AG09309 (cell line): ENCODE measurements around the gene PSD2.

Experiments used
- DNase-seq: peaks from one replicate; pipeline ENCODE4 v3.0.0-alpha.2; 2010; ENCODE audit warnings: low read depth
- H3K4me3 ChIP-seq: 2 replicates; pipeline ENCODE4 v1.5.1; 2011; ENCODE audit warnings: mild to moderate bottlenecking, low read depth, low read length, moderate library complexity; ENCODE audit not compliant: control insufficient read depth
- TF ChIP-seq, protein P1 (sequence below): IDR thresholded peaks from 2 replicates; pipeline ENCODE4 v1.5.1; 2011; ENCODE audit warnings: mild to moderate bottlenecking, low read depth, low read length, inconsistent platforms; ENCODE audit not compliant: insufficient read depth, control insufficient read depth; ENCODE audit errors: missing control alignments

Gene PSD2

DNA sequence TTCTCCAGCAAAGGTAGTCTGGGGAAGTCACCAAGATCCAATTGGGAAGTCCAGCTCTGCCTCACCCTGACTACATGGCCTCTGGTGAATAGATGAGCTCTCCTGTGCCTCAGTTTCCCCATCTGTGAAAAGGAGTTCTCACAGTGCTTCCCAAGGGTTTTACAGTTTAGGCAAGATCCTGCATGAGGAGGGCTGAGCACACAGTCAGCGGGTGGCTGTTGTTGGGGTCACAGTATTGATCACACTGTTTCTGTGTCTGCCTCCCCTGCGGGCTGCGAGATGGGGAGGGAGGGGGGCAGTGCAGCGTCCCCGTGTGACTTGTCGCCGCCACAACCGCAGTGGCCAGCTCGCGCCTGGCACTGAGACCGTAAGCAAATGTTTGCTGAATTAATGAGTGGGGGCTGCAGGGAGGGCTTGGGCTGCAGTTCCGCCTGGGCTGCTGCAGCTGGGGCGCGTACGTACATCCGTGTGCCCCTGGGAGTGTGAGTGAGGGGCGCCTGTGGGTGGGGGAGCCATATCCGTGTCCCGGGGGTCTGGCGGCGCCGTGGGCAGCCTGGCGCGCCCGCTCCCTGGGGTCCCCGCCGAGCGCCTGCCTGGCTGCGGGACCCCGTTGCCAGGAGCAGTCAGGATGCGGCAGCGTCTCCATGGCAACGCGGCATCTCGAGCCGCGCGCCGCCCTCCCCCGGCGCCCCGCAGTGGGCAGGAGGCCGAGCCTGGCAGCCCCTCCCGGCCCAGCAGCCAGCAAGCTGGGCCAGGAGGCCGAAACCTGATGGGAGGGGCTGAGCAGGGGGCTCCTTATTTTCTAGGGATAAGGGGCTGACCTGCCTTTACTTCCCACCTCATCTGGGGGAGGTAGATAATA lies 31.4 kb upstream of the PSD2 start:
- TF ChIP-seq, protein P1, sequence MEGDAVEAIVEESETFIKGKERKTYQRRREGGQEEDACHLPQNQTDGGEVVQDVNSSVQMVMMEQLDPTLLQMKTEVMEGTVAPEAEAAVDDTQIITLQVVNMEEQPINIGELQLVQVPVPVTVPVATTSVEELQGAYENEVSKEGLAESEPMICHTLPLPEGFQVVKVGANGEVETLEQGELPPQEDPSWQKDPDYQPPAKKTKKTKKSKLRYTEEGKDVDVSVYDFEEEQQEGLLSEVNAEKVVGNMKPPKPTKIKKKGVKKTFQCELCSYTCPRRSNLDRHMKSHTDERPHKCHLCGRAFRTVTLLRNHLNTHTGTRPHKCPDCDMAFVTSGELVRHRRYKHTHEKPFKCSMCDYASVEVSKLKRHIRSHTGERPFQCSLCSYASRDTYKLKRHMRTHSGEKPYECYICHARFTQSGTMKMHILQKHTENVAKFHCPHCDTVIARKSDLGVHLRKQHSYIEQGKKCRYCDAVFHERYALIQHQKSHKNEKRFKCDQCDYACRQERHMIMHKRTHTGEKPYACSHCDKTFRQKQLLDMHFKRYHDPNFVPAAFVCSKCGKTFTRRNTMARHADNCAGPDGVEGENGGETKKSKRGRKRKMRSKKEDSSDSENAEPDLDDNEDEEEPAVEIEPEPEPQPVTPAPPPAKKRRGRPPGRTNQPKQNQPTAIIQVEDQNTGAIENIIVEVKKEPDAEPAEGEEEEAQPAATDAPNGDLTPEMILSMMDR, result no peak
- no peak overlapping the region for H3K4me3 ChIP-seq
- no peak for DNase-seq

DNA sequence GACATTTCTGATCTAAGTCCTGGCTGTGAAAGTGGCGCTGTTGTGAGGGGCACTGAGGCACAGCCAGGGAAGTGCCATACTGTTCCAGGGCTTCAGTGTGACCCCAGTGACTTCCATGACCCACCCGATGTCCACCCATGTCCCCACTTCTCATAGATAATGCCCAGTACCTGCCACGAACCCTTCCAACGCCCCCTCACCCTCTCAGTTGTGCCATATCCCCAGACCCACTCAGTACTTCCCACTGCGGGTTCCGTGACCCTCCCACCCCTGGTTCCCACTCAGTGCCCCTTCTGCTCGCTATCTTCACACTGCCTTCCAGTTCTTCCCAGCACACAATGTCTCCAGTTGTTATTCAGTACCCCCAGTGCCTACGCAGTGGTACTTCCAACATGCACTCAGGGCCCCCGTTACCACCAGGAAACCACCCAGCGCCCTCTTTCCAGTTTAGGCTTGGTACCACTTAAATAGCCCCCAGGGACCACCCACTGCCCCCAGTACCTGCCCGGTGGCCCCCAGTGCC lies 30.7 kb upstream of the PSD2 start:
- no peak overlapping the region for H3K4me3 ChIP-seq
- TF ChIP-seq, protein P1, result no peak
- no peak for DNase-seq

DNA sequence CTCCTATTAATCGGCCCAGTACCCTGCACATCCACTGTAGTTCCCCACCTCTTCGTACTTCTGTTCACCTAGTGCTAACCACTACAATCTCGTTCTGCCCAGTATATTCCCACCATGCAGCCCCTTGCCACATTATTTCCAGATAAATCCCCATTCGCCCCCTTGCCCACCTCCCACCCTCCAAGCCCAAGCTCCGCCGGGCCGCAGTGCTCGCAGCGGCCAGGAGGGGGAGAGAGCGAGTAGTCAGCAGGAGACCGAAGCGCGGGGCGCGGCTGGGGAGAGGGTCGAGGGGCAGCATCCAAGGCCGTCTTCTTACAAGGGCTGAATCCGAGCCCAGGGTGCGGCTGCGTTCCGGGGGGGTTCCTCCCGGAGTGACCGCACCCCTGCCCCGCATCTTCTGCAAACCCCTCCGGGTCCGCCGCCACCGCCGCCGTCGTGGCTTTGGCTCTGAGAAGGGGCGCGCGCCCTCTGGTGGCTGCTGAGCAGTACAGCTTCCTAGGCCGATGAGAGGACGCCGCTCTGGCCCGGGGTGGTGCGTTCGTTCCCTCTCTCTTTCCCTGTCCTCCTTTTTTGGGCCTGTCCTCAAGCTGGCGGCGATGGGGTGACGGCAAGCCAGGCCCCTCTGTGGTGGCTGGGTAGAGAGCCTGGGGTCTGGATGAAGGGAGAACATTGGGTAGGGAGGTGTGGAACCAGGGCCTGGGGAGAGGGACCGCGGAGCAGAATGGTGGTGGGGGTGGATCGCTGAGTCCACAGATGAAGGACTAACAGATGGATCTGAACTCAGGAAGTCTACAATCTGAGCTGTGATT lies 30.0 kb upstream of the PSD2 start:
- peak overlapping the region; percentile 77 for H3K4me3 ChIP-seq
- no peak for DNase-seq
- TF ChIP-seq, protein P1, result peak; percentile 84

DNA sequence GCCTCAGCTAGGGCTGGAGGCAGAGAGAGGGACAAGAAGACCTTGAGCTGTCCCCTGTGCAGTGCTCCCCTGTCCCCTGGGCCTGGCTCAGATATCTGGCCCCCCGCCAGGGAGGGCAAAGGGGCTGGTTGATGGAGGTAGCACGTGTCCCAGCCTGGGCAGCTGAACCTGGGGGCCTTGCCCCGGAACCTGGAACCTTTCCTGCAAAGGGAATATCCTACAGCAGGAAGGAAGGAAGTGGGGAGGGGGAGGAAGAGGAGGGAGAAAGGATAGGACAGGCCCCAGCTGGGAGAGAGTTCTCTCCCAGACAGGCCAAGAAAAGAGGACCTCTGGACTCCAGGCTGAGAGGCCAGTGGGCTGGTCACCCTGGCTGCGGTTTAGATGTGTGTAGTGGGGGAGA lies 27.6 kb upstream of the PSD2 start:
- TF ChIP-seq, protein P1, result no peak
- no peak for DNase-seq
- H3K4me3 ChIP-seq, result no peak overlapping the region

DNA sequence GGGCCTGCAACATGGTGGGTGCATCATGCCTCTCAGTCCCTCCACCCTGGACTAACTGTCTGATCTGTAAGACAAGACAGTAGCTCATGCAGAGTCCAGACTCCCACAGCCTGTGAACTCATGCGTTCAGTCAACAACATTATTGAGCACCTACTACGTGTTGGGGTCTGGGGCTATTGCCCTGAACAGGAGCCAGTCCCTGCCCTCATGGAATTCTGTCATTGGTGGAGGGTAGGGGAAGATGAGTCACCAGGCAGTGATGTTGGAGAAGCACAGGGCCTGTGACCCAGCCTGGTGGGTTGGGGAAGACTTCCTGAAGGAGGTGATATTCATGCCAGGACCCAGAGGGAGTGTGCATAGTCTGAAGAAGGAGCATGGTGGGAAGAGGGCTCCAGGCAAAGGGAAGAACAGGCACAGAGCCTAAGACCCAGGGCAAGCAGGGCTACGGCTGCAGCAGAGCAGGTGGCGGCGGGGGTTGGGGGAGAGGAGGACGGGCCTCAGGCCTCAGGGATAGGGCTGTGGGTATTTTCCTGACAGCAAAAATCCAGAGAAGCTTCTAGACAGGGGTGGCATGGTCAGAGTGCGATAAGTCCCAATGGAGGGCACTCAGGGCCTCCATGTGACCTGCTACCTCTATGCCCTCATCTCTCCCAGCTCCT lies 26.7 kb upstream of the PSD2 start:
- TF ChIP-seq, protein P1, result no peak
- H3K4me3 ChIP-seq, result no peak overlapping the region
- DNase-seq, result no peak

DNA sequence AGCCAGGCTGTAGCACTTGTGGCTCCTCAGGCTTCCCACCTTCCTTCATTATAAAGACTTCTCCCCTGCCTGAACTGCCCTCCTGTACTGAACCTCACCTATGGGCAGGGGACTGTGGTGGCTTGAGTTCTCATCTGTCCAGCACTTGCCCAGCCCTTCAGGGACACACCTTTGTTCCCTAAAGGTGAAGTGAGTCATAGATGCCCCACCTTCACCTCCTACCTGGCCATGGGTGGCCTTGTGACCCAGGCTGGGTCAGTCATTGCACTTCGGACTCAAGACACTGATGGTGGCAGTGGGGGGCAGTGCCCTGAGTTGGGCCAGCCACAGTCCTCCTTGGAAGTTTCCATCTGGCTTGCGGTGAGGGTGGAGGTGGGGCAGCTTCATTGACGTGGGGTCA lies 26.1 kb upstream of the PSD2 start:
- TF ChIP-seq, protein P1, result no peak
- no peak overlapping the region for H3K4me3 ChIP-seq
- no peak for DNase-seq
